GM23338 (cell line): ENCODE results near the gene C4orf54. TPM values are rescaled to one million over a fixed set of nuclear protein-coding genes. Genes with fewer than 3 reads are reported as not detected.

Experiments used
- ATAC-seq: fragments of 200-7000 bp; cut with Tn5 transposase; 3 replicates; pipeline ENCODE4 v1.9.1; 2020
- DNase-seq: peaks from one replicate; pipeline ENCODE4 v3.0.0-alpha.2; 2015; ENCODE audit warnings: low spot score
- H2AFZ ChIP-seq: fragments of 200-600 bp; sonication (generic); 2 replicates; pipeline ENCODE4 v1.8.0; 2016; ENCODE audit warnings: antibody characterized with exemption, mild to moderate bottlenecking, moderate library complexity
- H3F3A ChIP-seq: fragments of 200-600 bp; sonication (generic); replicated peaks from 2 replicates; pipeline ENCODE4 v1.8.0; 2017; ENCODE audit warnings: antibody characterized with exemption, mixed run types, low read depth
- H3K27ac ChIP-seq: fragments of 200-600 bp; sonication (generic); 2 replicates; pipeline ENCODE4 v1.6.1; 2016; ENCODE audit warnings: low read depth
- H3K27me3 ChIP-seq: fragments of 200-600 bp; sonication (generic); 2 replicates; pipeline ENCODE4 v1.8.0; 2016; ENCODE audit warnings: mild to moderate bottlenecking, mixed run types, moderate library complexity; ENCODE audit not compliant: insufficient read depth
- H3K36me3 ChIP-seq: fragments of 200-600 bp; sonication (generic); 2 replicates; pipeline ENCODE4 v1.8.0; 2016; ENCODE audit warnings: mild to moderate bottlenecking; ENCODE audit not compliant: insufficient read depth
- H3K4me1 ChIP-seq: fragments of 200-600 bp; sonication (generic); 2 replicates; pipeline ENCODE4 v1.8.0; 2016; ENCODE audit warnings: mild to moderate bottlenecking, moderate library complexity; ENCODE audit not compliant: insufficient read depth
- H3K4me2 ChIP-seq: fragments of 200-600 bp; sonication (generic); 2 replicates; pipeline ENCODE4 v1.7.1; 2017; ENCODE audit warnings: mixed run types
- H3K4me3 ChIP-seq: fragments of 200-600 bp; sonication (generic); 2 replicates; pipeline ENCODE4 v1.6.1; 2016; ENCODE audit warnings: mixed run types
- H3K79me2 ChIP-seq: fragments of 200-600 bp; sonication (generic); replicated peaks from 2 replicates; pipeline ENCODE4 v1.8.0; 2017; ENCODE audit warnings: mild to moderate bottlenecking; ENCODE audit not compliant: insufficient read depth
- H3K9me2 ChIP-seq: fragments of 200-600 bp; sonication (generic); 2 replicates; pipeline ENCODE4 v1.8.0; 2017; ENCODE audit not compliant: insufficient read depth
- H4K20me1 ChIP-seq: fragments of 200-600 bp; sonication (generic); replicated peaks from 2 replicates; pipeline ENCODE4 v1.8.0; 2017; ENCODE audit warnings: mild to moderate bottlenecking; ENCODE audit not compliant: insufficient read depth
- H3K27ac Mint-ChIP-seq: 2 replicates; pipeline ENCODE4 v1.8.0; 2020; ENCODE audit warnings: inconsistent platforms, mild to moderate bottlenecking, moderate library complexity, mixed read lengths
- H3K27me3 Mint-ChIP-seq: 3 replicates; pipeline ENCODE4 v1.8.0; 2022; ENCODE audit warnings: low read depth, mild to moderate bottlenecking, moderate library complexity, mixed read lengths, inconsistent platforms; ENCODE audit not compliant: insufficient read depth, poor library complexity
- H3K36me3 Mint-ChIP-seq: 3 replicates; pipeline ENCODE4 v1.8.0; 2021; ENCODE audit warnings: low read depth, mild to moderate bottlenecking, inconsistent platforms, moderate library complexity, mixed read lengths
- H3K4me1 Mint-ChIP-seq: 3 replicates; pipeline ENCODE4 v1.8.0; 2020; ENCODE audit warnings: mild to moderate bottlenecking, inconsistent platforms, mixed read lengths
- H3K4me3 Mint-ChIP-seq: 3 replicates; pipeline ENCODE4 v1.8.0; 2021; ENCODE audit warnings: moderate library complexity, mild to moderate bottlenecking, inconsistent platforms, mixed read lengths
- H3K9me3 Mint-ChIP-seq: 3 replicates; pipeline ENCODE4 v1.8.0; 2020; ENCODE audit warnings: moderate library complexity, mild to moderate bottlenecking, inconsistent platforms, mixed read lengths
- CREB1 ChIP-seq: fragments of 250-450 bp; sonication (Bioruptor Pico); IDR thresholded peaks from 2 replicates; pipeline ENCODE4 v1.5.0; 2020; ENCODE audit warnings: low read depth, mild to moderate bottlenecking, moderate library complexity
- EZH2 ChIP-seq: fragments of 200-600 bp; sonication (generic); IDR thresholded peaks from one replicate; pipeline ENCODE4 v1.8.0; 2017; ENCODE audit warnings: antibody characterized with exemption, mild to moderate bottlenecking, low read depth; ENCODE audit not compliant: unreplicated experiment
- EZH2phosphoT487 ChIP-seq: fragments of 200-600 bp; sonication (generic); IDR thresholded peaks from one replicate; pipeline ENCODE4 v1.8.1; 2018; ENCODE audit warnings: antibody characterized with exemption; ENCODE audit not compliant: unreplicated experiment
- JUNB ChIP-seq: IDR thresholded peaks from one replicate; pipeline ENCODE4 v1.6.1; 2016; ENCODE audit warnings: antibody characterized with exemption; ENCODE audit not compliant: unreplicated experiment
- NANOG ChIP-seq: IDR thresholded peaks from 2 replicates; pipeline ENCODE4 v1.6.1; 2016; ENCODE audit warnings: antibody characterized with exemption, borderline replicate concordance
- POLR2AphosphoS5 ChIP-seq: IDR thresholded peaks from 2 replicates; pipeline ENCODE4 v1.6.1; 2016; ENCODE audit warnings: antibody characterized with exemption, low read depth
- STAT1 ChIP-seq: IDR thresholded peaks from one replicate; pipeline ENCODE4 v1.6.1; 2016; ENCODE audit warnings: antibody characterized with exemption; ENCODE audit not compliant: unreplicated experiment
- ZNF114 ChIP-seq: fragments of 250-450 bp; sonication (Bioruptor Pico); IDR thresholded peaks from 2 replicates; pipeline ENCODE4 v1.5.0; 2020; ENCODE audit warnings: mild to moderate bottlenecking, moderate library complexity
- ZNF331 ChIP-seq: fragments of 250-450 bp; sonication (Bioruptor Pico); IDR thresholded peaks from 2 replicates; pipeline ENCODE4 v1.5.0; 2020; ENCODE audit warnings: low read depth, mild to moderate bottlenecking, moderate library complexity
- polyA plus RNA-seq: library from polyadenylated mRNA; unstranded; fragments of >200 nt; fragmentation: Nextera tagmentation; extraction: Ambion mirVana; gene quantifications from 2 replicates; pipeline ENCODE4 v1.2.1, GENCODE V29; 2016
- total RNA-seq: library from RNA; depleted of rRNA; stranded (reverse); fragments of >200 nt; shearing (Covaris generic); gene quantifications from 2 replicates; pipeline ENCODE4 v1.2.3, GENCODE V29; 2014
- TF ChIP-seq, protein P1 (sequence below): IDR thresholded peaks from 2 replicates; pipeline ENCODE4 v1.6.1; 2016; ENCODE audit warnings: antibody characterized with exemption
- TF ChIP-seq, protein P2 (sequence below): fragments of 250-450 bp; sonication (Bioruptor Pico); IDR thresholded peaks from 2 replicates; pipeline ENCODE4 v1.5.0; 2020; ENCODE audit warnings: mild to moderate bottlenecking, moderate library complexity
- TF ChIP-seq, protein P3 (sequence below): IDR thresholded peaks from one replicate; pipeline ENCODE4 v1.6.1; 2018; ENCODE audit warnings: antibody characterized with exemption; ENCODE audit not compliant: unreplicated experiment
- TF ChIP-seq, protein P4 (sequence below), 2 experiments: fragments of 200-600 bp in 1 of 2; sonication (generic) in 1 of 2; conservative IDR thresholded peaks; 2 replicates each; pipeline versions ENCODE4 v1.5.1 to v1.6.1; 2016 to 2017; ENCODE audit warnings: antibody characterized with exemption in 2 of 2, low read depth in 2 of 2, mild to moderate bottlenecking in 2 of 2, moderate library complexity in 1 of 2

The C4orf54 gene
- total and polyA plus RNA-seq, 2 experiments from 2014 or later = 0.03 TPM; not detected in 1

DNA sequence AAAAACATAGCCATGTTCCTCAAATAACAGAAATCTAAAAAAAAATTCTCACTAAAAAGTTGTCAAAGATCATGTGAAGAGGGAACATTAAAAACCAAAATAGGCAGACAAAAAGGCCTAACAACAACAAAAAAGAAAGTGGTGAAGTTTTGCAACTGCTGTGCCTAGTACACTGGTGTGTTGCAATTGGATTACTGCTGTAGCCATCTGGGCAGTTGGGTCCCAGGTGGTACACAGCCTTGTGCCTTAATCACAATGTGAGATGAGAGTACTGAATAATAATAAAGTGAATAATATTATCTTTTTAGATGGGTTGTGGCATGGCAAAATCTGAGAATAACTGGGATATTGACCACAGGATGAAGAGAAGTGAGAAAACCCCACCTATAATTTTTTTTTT, 12.0 kb downstream of the C4orf54 start:
- peaks cover 11% of the 10 kb centered on the region; the same call in 1 of the 2 replicates for H3K27me3 ChIP-seq
- Mint-ChIP-seq H3K27me3 (peaks cover 41% of the 10 kb centered on the region), H3K9me3 (no peaks in the 10 kb centered on the region), H3K27ac (no peak overlapping the region), H3K4me3 (peak overlapping the region; percentile 28; the same call in 1 of the 3 replicates), H3K4me1 (peaks cover 48% of the 10 kb centered on the region), H3K36me3 (no peaks in the 10 kb centered on the region)
- TF ChIP-seq POLR2AphosphoS5 = no peak
- no peak for TF ChIP-seq ZNF331 (CRISPR knock-in tag)
- no peak for TF ChIP-seq NANOG
- no peak for TF ChIP-seq ZNF114
- TF ChIP-seq, protein P1, sequence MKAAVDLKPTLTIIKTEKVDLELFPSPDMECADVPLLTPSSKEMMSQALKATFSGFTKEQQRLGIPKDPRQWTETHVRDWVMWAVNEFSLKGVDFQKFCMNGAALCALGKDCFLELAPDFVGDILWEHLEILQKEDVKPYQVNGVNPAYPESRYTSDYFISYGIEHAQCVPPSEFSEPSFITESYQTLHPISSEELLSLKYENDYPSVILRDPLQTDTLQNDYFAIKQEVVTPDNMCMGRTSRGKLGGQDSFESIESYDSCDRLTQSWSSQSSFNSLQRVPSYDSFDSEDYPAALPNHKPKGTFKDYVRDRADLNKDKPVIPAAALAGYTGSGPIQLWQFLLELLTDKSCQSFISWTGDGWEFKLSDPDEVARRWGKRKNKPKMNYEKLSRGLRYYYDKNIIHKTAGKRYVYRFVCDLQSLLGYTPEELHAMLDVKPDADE = no peak
- no peak for TF ChIP-seq JUNB
- no peak for TF ChIP-seq EZH2phosphoT487
- no peak for TF ChIP-seq CREB1
- TF ChIP-seq, protein P2, sequence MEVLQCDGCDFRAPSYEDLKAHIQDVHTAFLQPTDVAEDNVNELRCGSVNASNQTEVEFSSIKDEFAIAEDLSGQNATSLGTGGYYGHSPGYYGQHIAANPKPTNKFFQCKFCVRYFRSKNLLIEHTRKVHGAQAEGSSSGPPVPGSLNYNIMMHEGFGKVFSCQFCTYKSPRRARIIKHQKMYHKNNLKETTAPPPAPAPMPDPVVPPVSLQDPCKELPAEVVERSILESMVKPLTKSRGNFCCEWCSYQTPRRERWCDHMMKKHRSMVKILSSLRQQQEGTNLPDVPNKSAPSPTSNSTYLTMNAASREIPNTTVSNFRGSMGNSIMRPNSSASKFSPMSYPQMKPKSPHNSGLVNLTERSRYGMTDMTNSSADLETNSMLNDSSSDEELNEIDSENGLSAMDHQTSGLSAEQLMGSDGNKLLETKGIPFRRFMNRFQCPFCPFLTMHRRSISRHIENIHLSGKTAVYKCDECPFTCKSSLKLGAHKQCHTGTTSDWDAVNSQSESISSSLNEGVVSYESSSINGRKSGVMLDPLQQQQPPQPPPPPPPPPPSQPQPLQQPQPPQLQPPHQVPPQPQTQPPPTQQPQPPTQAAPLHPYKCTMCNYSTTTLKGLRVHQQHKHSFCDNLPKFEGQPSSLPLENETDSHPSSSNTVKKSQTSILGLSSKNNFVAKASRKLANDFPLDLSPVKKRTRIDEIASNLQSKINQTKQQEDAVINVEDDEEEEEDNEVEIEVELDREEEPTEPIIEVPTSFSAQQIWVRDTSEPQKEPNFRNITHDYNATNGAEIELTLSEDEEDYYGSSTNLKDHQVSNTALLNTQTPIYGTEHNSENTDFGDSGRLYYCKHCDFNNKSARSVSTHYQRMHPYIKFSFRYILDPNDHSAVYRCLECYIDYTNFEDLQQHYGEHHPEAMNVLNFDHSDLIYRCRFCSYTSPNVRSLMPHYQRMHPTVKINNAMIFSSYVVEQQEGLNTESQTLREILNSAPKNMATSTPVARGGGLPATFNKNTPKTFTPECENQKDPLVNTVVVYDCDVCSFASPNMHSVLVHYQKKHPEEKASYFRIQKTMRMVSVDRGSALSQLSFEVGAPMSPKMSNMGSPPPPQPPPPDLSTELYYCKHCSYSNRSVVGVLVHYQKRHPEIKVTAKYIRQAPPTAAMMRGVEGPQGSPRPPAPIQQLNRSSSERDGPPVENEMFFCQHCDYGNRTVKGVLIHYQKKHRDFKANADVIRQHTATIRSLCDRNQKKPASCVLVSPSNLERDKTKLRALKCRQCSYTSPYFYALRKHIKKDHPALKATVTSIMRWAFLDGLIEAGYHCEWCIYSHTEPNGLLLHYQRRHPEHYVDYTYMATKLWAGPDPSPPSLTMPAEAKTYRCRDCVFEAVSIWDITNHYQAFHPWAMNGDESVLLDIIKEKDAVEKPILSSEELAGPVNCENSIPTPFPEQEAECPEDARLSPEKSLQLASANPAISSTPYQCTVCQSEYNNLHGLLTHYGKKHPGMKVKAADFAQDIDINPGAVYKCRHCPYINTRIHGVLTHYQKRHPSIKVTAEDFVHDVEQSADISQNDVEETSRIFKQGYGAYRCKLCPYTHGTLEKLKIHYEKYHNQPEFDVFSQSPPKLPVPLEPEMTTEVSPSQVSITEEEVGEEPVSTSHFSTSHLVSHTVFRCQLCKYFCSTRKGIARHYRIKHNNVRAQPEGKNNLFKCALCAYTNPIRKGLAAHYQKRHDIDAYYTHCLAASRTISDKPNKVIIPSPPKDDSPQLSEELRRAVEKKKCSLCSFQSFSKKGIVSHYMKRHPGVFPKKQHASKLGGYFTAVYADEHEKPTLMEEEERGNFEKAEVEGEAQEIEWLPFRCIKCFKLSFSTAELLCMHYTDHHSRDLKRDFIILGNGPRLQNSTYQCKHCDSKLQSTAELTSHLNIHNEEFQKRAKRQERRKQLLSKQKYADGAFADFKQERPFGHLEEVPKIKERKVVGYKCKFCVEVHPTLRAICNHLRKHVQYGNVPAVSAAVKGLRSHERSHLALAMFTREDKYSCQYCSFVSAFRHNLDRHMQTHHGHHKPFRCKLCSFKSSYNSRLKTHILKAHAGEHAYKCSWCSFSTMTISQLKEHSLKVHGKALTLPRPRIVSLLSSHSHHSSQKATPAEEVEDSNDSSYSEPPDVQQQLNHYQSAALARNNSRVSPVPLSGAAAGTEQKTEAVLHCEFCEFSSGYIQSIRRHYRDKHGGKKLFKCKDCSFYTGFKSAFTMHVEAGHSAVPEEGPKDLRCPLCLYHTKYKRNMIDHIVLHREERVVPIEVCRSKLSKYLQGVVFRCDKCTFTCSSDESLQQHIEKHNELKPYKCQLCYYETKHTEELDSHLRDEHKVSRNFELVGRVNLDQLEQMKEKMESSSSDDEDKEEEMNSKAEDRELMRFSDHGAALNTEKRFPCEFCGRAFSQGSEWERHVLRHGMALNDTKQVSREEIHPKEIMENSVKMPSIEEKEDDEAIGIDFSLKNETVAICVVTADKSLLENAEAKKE (CRISPR knock-in tag) = no peak
- TF ChIP-seq, protein P3, sequence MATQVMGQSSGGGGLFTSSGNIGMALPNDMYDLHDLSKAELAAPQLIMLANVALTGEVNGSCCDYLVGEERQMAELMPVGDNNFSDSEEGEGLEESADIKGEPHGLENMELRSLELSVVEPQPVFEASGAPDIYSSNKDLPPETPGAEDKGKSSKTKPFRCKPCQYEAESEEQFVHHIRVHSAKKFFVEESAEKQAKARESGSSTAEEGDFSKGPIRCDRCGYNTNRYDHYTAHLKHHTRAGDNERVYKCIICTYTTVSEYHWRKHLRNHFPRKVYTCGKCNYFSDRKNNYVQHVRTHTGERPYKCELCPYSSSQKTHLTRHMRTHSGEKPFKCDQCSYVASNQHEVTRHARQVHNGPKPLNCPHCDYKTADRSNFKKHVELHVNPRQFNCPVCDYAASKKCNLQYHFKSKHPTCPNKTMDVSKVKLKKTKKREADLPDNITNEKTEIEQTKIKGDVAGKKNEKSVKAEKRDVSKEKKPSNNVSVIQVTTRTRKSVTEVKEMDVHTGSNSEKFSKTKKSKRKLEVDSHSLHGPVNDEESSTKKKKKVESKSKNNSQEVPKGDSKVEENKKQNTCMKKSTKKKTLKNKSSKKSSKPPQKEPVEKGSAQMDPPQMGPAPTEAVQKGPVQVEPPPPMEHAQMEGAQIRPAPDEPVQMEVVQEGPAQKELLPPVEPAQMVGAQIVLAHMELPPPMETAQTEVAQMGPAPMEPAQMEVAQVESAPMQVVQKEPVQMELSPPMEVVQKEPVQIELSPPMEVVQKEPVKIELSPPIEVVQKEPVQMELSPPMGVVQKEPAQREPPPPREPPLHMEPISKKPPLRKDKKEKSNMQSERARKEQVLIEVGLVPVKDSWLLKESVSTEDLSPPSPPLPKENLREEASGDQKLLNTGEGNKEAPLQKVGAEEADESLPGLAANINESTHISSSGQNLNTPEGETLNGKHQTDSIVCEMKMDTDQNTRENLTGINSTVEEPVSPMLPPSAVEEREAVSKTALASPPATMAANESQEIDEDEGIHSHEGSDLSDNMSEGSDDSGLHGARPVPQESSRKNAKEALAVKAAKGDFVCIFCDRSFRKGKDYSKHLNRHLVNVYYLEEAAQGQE = no peak
- TF ChIP-seq EZH2 = no peak
- TF ChIP-seq, protein P4, sequence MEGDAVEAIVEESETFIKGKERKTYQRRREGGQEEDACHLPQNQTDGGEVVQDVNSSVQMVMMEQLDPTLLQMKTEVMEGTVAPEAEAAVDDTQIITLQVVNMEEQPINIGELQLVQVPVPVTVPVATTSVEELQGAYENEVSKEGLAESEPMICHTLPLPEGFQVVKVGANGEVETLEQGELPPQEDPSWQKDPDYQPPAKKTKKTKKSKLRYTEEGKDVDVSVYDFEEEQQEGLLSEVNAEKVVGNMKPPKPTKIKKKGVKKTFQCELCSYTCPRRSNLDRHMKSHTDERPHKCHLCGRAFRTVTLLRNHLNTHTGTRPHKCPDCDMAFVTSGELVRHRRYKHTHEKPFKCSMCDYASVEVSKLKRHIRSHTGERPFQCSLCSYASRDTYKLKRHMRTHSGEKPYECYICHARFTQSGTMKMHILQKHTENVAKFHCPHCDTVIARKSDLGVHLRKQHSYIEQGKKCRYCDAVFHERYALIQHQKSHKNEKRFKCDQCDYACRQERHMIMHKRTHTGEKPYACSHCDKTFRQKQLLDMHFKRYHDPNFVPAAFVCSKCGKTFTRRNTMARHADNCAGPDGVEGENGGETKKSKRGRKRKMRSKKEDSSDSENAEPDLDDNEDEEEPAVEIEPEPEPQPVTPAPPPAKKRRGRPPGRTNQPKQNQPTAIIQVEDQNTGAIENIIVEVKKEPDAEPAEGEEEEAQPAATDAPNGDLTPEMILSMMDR (conservative IDR thresholded peaks at IDR 0.05; ENCODE audit: low read depth in 2 of 2) = no peak
- no peak for TF ChIP-seq STAT1
- H3F3A ChIP-seq = no peaks in the 10 kb centered on the region
- peaks cover 24% of the 10 kb centered on the region for H3K4me1 ChIP-seq
- peak overlapping the region; percentile 21 for H3K4me2 ChIP-seq
- H2AFZ ChIP-seq = no peak overlapping the region
- ATAC-seq (no peak), DNase-seq (no peak)
- H3K79me2 ChIP-seq = no peaks in the 10 kb centered on the region
- H3K9me2 ChIP-seq = no peaks in the 10 kb centered on the region
- no peak overlapping the region for H3K27ac ChIP-seq
- H3K36me3 ChIP-seq = no peaks in the 10 kb centered on the region
- no peaks in the 10 kb centered on the region for H4K20me1 ChIP-seq
- H3K4me3 ChIP-seq = no peak overlapping the region; the same call in 1 of the 2 replicates
